MCF 10A (cell line): ENCODE results near the gene NFASC. TPM values are rescaled to one million over a fixed set of nuclear protein-coding genes. Genes with fewer than 3 reads are reported as not detected.

Source experiments
- Bru-seq: library from RNA; stranded (reverse); fragments of 400-500 nt; gene quantifications from one replicate; lab custom pipeline; 2021; lab: Mats Ljungman, UMichigan
- BruChase-seq, 2 experiments: library from RNA; stranded (reverse); fragments of 400-500 nt; gene quantifications; one replicate each; lab custom pipeline; 2021; lab: Mats Ljungman, UMichigan
- BruUV-seq: library from RNA; stranded (reverse); fragments of 400-500 nt; replicated peaks from 2 replicates; lab custom pipeline; 2021; lab: Mats Ljungman, UMichigan
- CTCF ChIA-PET: fragments of 300-600 bp; sonication (Branson Sonifier 250); formaldehyde crosslinking; extraction: SDS; loops from one replicate; lab custom pipeline; 2021; ENCODE audit warnings: antibody characterized with exemption, inconsistent platforms; lab: Yijun Ruan, JAX
- POLR2A ChIA-PET: fragments of 300-600, 350-650 bp; sonication (Branson Sonifier 250); formaldehyde crosslinking; extraction: SDS; loops from one replicate; lab custom pipeline; 2020; ENCODE audit warnings: antibody characterized with exemption, inconsistent platforms; lab: Yijun Ruan, JAX
- DNase-seq: peaks from one replicate; pipeline ENCODE4 v3.0.0-alpha.2; 2018; ENCODE audit not compliant: unreplicated experiment
- H3K27ac Mint-ChIP-seq: one replicate; pipeline ENCODE4 v1.8.0; 2022; ENCODE audit warnings: mild to moderate bottlenecking, low read depth, mixed read lengths; ENCODE audit not compliant: unreplicated experiment
- H3K27me3 Mint-ChIP-seq: one replicate; pipeline ENCODE4 v1.8.0; 2022; ENCODE audit warnings: mixed read lengths; ENCODE audit not compliant: insufficient read depth, unreplicated experiment
- H3K36me3 Mint-ChIP-seq: one replicate; pipeline ENCODE4 v1.8.0; 2022; ENCODE audit warnings: mild to moderate bottlenecking, moderate library complexity, mixed read lengths; ENCODE audit not compliant: insufficient read depth, unreplicated experiment
- H3K4me1 Mint-ChIP-seq: one replicate; pipeline ENCODE4 v1.8.0; 2022; ENCODE audit warnings: mixed read lengths; ENCODE audit not compliant: insufficient read depth, unreplicated experiment
- H3K4me3 Mint-ChIP-seq: one replicate; pipeline ENCODE4 v1.8.0; 2022; ENCODE audit warnings: mild to moderate bottlenecking, moderate library complexity, mixed read lengths; ENCODE audit not compliant: unreplicated experiment
- H3K9me3 Mint-ChIP-seq: one replicate; pipeline ENCODE4 v1.8.0; 2022; ENCODE audit warnings: mixed read lengths; ENCODE audit not compliant: unreplicated experiment
- intact Hi-C: fragments of 100-400 bp; cut with micrococcal nuclease; formaldehyde crosslinking; loops from 2 replicates; pipeline ENCODE4 v1.14.1; 2022
- long read RNA-seq: library from polyadenylated mRNA; stranded (forward); transcript quantifications from one replicate; pipeline ENCODE4 v2.0.0, GENCODE V29; 2022
- total RNA-seq: library from RNA; stranded (reverse); gene quantifications from 2 replicates; pipeline ENCODE4 v1.2.3, GENCODE V29; 2022
- TF ChIP-seq, protein P1 (sequence below): fragments of 200-600 bp; IDR thresholded peaks from one replicate; pipeline ENCODE4 v1.8.0; 2022; ENCODE audit warnings: antibody characterized with exemption, mild to moderate bottlenecking; ENCODE audit not compliant: unreplicated experiment

NFASC gene
- total RNA-seq (0.29 and 0.98 TPM in 2 replicates), Bru-seq, nascent RNA (percentile 4 among the genes with signal in this experiment), BruChase-seq, experiment 1, labeled RNA remaining after a 6-hour chase (percentile 3 among the genes with signal in this experiment), BruChase-seq, experiment 2, labeled RNA remaining after a 2-hour chase (percentile 7 among the genes with signal in this experiment)
- long read RNA-seq, partial matches to known transcripts, result 0 of 3 reads
- long read RNA-seq, other reads (novel, unspliced or antisense), result 3 of 3 reads

GRCh38 chr1:204870160-204870912 is at the start of gene NFASC:
Gene NFASC, plus strand, starts transcription at chr1:204870862. Its CDS starts 73,454 bp downstream, at chr1:204944316.
- H3K9me3 Mint-ChIP-seq, result no peaks in the 10 kb centered on the region
- H3K4me1 Mint-ChIP-seq, result no peaks in the 10 kb centered on the region
- TF ChIP-seq, protein P1, sequence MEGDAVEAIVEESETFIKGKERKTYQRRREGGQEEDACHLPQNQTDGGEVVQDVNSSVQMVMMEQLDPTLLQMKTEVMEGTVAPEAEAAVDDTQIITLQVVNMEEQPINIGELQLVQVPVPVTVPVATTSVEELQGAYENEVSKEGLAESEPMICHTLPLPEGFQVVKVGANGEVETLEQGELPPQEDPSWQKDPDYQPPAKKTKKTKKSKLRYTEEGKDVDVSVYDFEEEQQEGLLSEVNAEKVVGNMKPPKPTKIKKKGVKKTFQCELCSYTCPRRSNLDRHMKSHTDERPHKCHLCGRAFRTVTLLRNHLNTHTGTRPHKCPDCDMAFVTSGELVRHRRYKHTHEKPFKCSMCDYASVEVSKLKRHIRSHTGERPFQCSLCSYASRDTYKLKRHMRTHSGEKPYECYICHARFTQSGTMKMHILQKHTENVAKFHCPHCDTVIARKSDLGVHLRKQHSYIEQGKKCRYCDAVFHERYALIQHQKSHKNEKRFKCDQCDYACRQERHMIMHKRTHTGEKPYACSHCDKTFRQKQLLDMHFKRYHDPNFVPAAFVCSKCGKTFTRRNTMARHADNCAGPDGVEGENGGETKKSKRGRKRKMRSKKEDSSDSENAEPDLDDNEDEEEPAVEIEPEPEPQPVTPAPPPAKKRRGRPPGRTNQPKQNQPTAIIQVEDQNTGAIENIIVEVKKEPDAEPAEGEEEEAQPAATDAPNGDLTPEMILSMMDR, result no peak
- ChIA-PET POLR2A (interaction anchor here (0.6 to 0.7 kb wide), 2 partner anchors 9 to 727 kb away, joined by 3 read pairs; no protein-coding TSS in a partner anchor), CTCF (interaction anchor here (0.7 to 1.4 kb wide), 3 partner anchors 11 to 228 kb away, joined by 3 read pairs; no protein-coding TSS in a partner anchor)
- H3K4me3 Mint-ChIP-seq, result no peak within 1 kb of the TSS
- no peaks in the 10 kb centered on the region for H3K36me3 Mint-ChIP-seq
- no TSS peak for BruUV-seq
- no peak within 1 kb of the TSS for H3K27ac Mint-ChIP-seq
- DNase-seq, result no peak
- intact Hi-C loops, result no loop called here
- H3K27me3 Mint-ChIP-seq, result peaks cover 61% of the 10 kb centered on the region

DNA sequence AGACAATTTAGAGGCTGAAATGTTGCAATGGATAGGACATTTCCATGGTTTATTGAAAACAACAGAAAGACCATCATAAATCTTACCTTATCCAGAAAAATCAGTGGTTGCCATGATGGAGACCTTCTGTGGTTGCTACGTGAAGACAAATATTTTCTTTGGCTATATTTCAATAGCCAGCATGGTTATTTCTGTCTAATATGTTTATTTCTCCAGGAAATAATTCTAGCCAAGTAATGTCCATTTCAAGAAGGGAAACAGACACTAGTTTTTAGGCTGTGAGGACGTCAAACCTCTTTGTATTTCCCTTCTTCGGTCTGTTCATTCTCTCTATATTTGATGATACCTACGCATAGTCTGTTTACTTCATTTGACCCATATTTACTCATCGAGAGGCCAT is 49.2 kb upstream of the NFASC start:
- Mint-ChIP-seq H3K4me1 (no peaks in the 10 kb centered on the region), H3K36me3 (no peaks in the 10 kb centered on the region), H3K27me3 (peaks cover 75% of the 10 kb centered on the region), H3K4me3 (no peak overlapping the region), H3K9me3 (no peaks in the 10 kb centered on the region), H3K27ac (no peak overlapping the region)
- intact Hi-C loops, result no loop called here
- TF ChIP-seq, protein P1, result no peak
- no peak for DNase-seq
- no TSS peak for BruUV-seq
- ChIA-PET POLR2A (interaction anchor here (1.4 kb wide), 1 partner anchor 14 kb away, joined by 4 read pairs; no protein-coding TSS in a partner anchor), CTCF (interaction anchor here (0.6 to 13.1 kb wide), 14 partner anchors 10 to 435 kb away, joined by 3 to 255 read pairs (median 4); no protein-coding TSS in a partner anchor)

- H3K27ac Mint-ChIP-seq, result no peak overlapping the region
- POLR2A ChIA-PET, result interaction anchor here (1.4 kb wide), 1 partner anchor 15 kb away, joined by 4 read pairs; no protein-coding TSS in a partner anchor
- intact Hi-C loops, result no loop called here
These were observed 48.7 kb upstream of the NFASC start for GRCh38 chr1:204821924-204822323.

More at GRCh38 chr1:204821924-204822323, 48.7 kb upstream of the NFASC start:
- DNase-seq, result no peak
- CTCF ChIA-PET, result interaction anchor here (0.6 to 13.1 kb wide), 14 partner anchors 10 to 435 kb away, joined by 3 to 255 read pairs (median 4); no protein-coding TSS in a partner anchor
- Mint-ChIP-seq H3K36me3 (no peaks in the 10 kb centered on the region), H3K9me3 (no peaks in the 10 kb centered on the region), H3K27me3 (peaks cover 75% of the 10 kb centered on the region), H3K4me1 (no peaks in the 10 kb centered on the region), H3K4me3 (no peak overlapping the region)
- no TSS peak for BruUV-seq
- TF ChIP-seq, protein P1, result no peak
